ENCODE results near the gene CNPPD1.

CNPPD1 gene

GRCh38 chr2:219168932-219169331, 7.8 kb downstream of the CNPPD1 start:
- H3K27me3 ChIP-seq (ENCODE audit: insufficient read depth, low read depth, severe bottlenecking): no peaks in the 10 kb centered on the region
- H3K4me3 ChIP-seq (ENCODE audit: low read depth, low read length): no peak overlapping the region
- H3K36me3 ChIP-seq: peaks cover 12% of the 10 kb centered on the region
- no peak for TF ChIP-seq CTCF (IDR thresholded peaks at IDR 0.05; ENCODE audit: low read depth, low read length)
- H3K27ac ChIP-seq: no peak overlapping the region
- no peaks in the 10 kb centered on the region for H3K9me3 ChIP-seq (ENCODE audit: severe bottlenecking)
- DNase-seq: no peak

DNA sequence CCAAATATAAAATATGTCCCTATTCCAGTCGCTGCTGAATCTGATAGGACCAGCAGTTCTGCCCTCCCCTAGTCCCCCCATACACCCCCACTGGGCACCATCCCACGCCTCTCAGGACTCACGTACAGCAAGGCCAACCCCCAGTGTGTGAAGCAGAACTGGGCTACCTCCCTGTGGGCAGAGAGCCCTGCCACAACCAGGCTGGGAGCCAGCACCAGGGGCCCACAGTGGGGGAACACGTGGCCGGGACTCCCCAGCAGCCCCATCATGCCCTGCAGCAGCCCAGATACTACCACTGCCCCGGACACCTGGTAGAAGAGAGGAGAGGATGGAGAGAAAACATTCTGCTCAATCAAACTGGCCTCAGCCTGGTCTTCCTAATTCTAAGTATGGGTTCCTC, 8.2 kb downstream of the CNPPD1 start:
- no peak for TF ChIP-seq CTCF (IDR thresholded peaks at IDR 0.05; ENCODE audit: low read depth, low read length)
- DNase-seq: no peak
- peaks cover 8% of the 10 kb centered on the region for H3K36me3 ChIP-seq
- no peaks in the 10 kb centered on the region for H3K9me3 ChIP-seq (ENCODE audit: severe bottlenecking)
- H3K27me3 ChIP-seq (ENCODE audit: insufficient read depth, low read depth, severe bottlenecking): no peaks in the 10 kb centered on the region
- H3K4me3 ChIP-seq (ENCODE audit: low read depth, low read length): no peak overlapping the region
- no peak overlapping the region for H3K27ac ChIP-seq

GRCh38 chr2:219167997-219168396, 8.7 kb downstream of the CNPPD1 start:
- Histone ChIP-seq H3K9me3 (ENCODE audit: severe bottlenecking) (no peaks in the 10 kb centered on the region), H3K27me3 (ENCODE audit: insufficient read depth, low read depth, severe bottlenecking) (no peaks in the 10 kb centered on the region), H3K27ac (no peak overlapping the region), H3K36me3 (peaks cover 3% of the 10 kb centered on the region), H3K4me3 (ENCODE audit: low read depth, low read length) (no peak overlapping the region)
- no peak for DNase-seq
- no peak for TF ChIP-seq CTCF (IDR thresholded peaks at IDR 0.05; ENCODE audit: low read depth, low read length)

DNA sequence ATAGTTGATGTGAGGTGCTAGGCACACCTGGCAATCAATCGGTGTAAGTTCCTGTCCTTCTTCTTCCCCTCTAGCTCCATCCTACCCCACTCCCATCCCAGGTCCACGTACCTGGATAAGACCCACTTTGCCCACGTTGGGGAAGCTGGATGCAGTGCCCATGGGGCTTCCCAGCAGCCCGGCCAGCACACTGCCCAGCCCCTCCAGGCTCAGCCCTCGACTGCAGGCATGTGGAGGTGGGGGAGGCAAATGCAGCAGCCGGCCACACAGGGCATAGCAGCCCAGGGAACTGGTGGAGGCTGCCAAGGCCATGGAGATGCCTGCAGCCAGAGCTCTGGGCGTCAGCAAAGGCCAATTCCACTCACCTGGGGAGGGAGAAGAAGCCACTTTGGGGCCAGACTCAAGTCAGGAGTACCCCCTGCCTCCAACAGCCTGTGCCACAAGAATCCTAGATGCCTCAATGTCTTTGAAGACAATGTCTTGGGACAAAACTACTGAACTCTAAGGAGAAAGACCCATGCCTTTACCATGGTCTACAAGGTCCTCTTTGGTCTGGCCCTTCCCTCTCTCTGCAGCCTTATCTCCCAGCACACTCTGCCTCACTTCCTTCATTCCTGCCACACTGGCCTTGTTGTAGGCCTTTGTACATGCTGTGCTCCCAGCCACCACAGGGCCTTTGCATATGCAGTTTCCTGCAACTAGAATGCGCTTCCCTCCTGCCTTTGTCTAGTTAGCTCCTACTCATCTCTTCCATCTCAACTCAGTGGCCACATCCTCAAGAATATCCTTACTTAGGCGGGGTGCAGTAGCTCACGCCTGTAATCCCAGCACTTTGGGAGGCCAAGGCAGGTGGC, 11.4 kb downstream of the CNPPD1 start:
- no peak overlapping the region for H3K4me3 ChIP-seq (ENCODE audit: low read depth, low read length)
- no peaks in the 10 kb centered on the region for H3K36me3 ChIP-seq
- no peak for DNase-seq
- H3K27me3 ChIP-seq (ENCODE audit: insufficient read depth, low read depth, severe bottlenecking): no peaks in the 10 kb centered on the region
- no peak for TF ChIP-seq CTCF (IDR thresholded peaks at IDR 0.05; ENCODE audit: low read depth, low read length)
- H3K27ac ChIP-seq: no peak overlapping the region
- no peaks in the 10 kb centered on the region for H3K9me3 ChIP-seq (ENCODE audit: severe bottlenecking)

GRCh38 chr2:219163156-219163555, 13.6 kb downstream of the CNPPD1 start:
- TF ChIP-seq CTCF (IDR thresholded peaks at IDR 0.05; ENCODE audit: low read depth, low read length): no peak
- H3K36me3 ChIP-seq: no peaks in the 10 kb centered on the region
- DNase-seq: no peak
- H3K9me3 ChIP-seq (ENCODE audit: severe bottlenecking): no peaks in the 10 kb centered on the region
- no peak overlapping the region for H3K27ac ChIP-seq
- H3K4me3 ChIP-seq (ENCODE audit: low read depth, low read length): no peak overlapping the region
- H3K27me3 ChIP-seq (ENCODE audit: insufficient read depth, low read depth, severe bottlenecking): no peaks in the 10 kb centered on the region

GRCh38 chr2:219161097-219161496, 15.6 kb downstream of the CNPPD1 start:
- TF ChIP-seq CTCF (IDR thresholded peaks at IDR 0.05; ENCODE audit: low read depth, low read length): no peak
- Histone ChIP-seq H3K9me3 (ENCODE audit: severe bottlenecking) (no peaks in the 10 kb centered on the region), H3K27me3 (ENCODE audit: insufficient read depth, low read depth, severe bottlenecking) (no peaks in the 10 kb centered on the region), H3K4me3 (ENCODE audit: low read depth, low read length) (peak overlapping the region; percentile 78), H3K36me3 (peaks cover 17% of the 10 kb centered on the region), H3K27ac (no peak overlapping the region; the same call in 1 of the 2 replicates)
- DNase-seq: no peak
